Cerebellar cortex (tissue), 1 donor: ENCODE results near the gene LINC00237.

Source experiments
- DNase-seq: peaks from one replicate; pipeline ENCODE4 v3.0.0-alpha.2; 2015; ENCODE audit warnings: low spot score

LINC00237 gene

GRCh38 chr20:21047981-21048380, 58.2 kb downstream of the LINC00237 start:
- no peak for DNase-seq

GRCh38 chr20:21046413-21047070, 59.6 kb downstream of the LINC00237 start:
- DNase-seq, result no peak
